ENCODE results near the gene MED15. TPM values are rescaled to one million over a fixed set of nuclear protein-coding genes. Genes with fewer than 3 reads are reported as not detected.
"Not testable (repeated sequence)": the region's sequence is repeated elsewhere in the genome, so short reads cannot be mapped to it uniquely, and the experiment has no call there.

Gene MED15
- total and polyA plus RNA-seq, 3 donors from 2014 or later: 71.0 to 101 (median 81.6) TPM

GRCh38 chr22:20466659-20467379 is 40.6 kb upstream of the MED15 start:
- H3K9me3 ChIP-seq: no peaks in the 10 kb centered on the region
- TF ChIP-seq POLR2A (IDR thresholded peaks at IDR 0.05) (no peak), CTCF (IDR thresholded peaks at IDR 0.05) (no peak)
- H3K4me1 ChIP-seq: no peaks in the 10 kb centered on the region
- H3K27ac ChIP-seq: no peak overlapping the region
- no peak overlapping the region for H3K4me3 ChIP-seq
- no peaks in the 10 kb centered on the region for H3K27me3 ChIP-seq
- DNase-seq: no peak
- H3K36me3 ChIP-seq (ENCODE audit: low read depth, missing control alignments): no peaks in the 10 kb centered on the region
- 64 to 68% methylated on average over 2 to 3 of the region's 3 CpGs for WGBS, 2 donors
- intact Hi-C loops (cut with DNase I; ENCODE audit: low total_unique reads): no loop called here

GRCh38 chr22:20469110-20469868 is 38.1 kb upstream of the MED15 start:
- no peak for DNase-seq
- 61 to 69% methylated on average over 6 of the region's 6 CpGs for WGBS, 2 donors
- no peaks in the 10 kb centered on the region for H3K4me1 ChIP-seq
- TF ChIP-seq POLR2A (IDR thresholded peaks at IDR 0.05): no peak
- no peak for TF ChIP-seq CTCF (IDR thresholded peaks at IDR 0.05)
- no peaks in the 10 kb centered on the region for H3K9me3 ChIP-seq
- intact Hi-C loops (cut with DNase I; ENCODE audit: low total_unique reads): no loop called here
- H3K27me3 ChIP-seq: no peaks in the 10 kb centered on the region
- no peak overlapping the region for H3K4me3 ChIP-seq
- no peaks in the 10 kb centered on the region for H3K36me3 ChIP-seq (ENCODE audit: low read depth, missing control alignments)
- no peak overlapping the region for H3K27ac ChIP-seq

- WGBS, 2 donors: 93 to 94% methylated on average over 2 of the region's 2 CpGs
Measured at GRCh38 chr22:20470525-20470924, 36.9 kb upstream of the MED15 start.

GRCh38 chr22:20471126-20471833 is 36.1 kb upstream of the MED15 start:
- H3K4me1 ChIP-seq: no peaks in the 10 kb centered on the region
- no peaks in the 10 kb centered on the region for H3K9me3 ChIP-seq
- no peak overlapping the region for H3K27ac ChIP-seq
- H3K4me3 ChIP-seq: no peak overlapping the region
- TF ChIP-seq POLR2A (IDR thresholded peaks at IDR 0.05) (no peak), CTCF (IDR thresholded peaks at IDR 0.05) (no peak)
- DNase-seq: no peak
- WGBS, 2 donors: 95 to 98% methylated on average over 8 to 9 of the region's 9 CpGs
- H3K36me3 ChIP-seq (ENCODE audit: low read depth, missing control alignments): no peaks in the 10 kb centered on the region
- H3K27me3 ChIP-seq: no peaks in the 10 kb centered on the region
- intact Hi-C loops (cut with DNase I; ENCODE audit: low total_unique reads): no loop called here

More at GRCh38 chr22:20470525-20470924, 36.9 kb upstream of the MED15 start:
- H3K9me3 ChIP-seq; H3K36me3 ChIP-seq (ENCODE audit: low read depth, missing control alignments); H3K4me1 ChIP-seq; H3K4me3 ChIP-seq; H3K27ac ChIP-seq; DNase-seq; H3K27me3 ChIP-seq; intact Hi-C loops (cut with DNase I; ENCODE audit: low total_unique reads): not testable (repeated sequence)
